NK-92 (cell line): Measurements from ENCODE around the gene ZFAND5.

ENCODE experiments used
- DNase-seq: peaks from one replicate; lab custom pipeline; 2025; ENCODE audit not compliant: unreplicated experiment; lab: John Stamatoyannopoulos, UW

The ZFAND5 gene

GRCh38 chr9:72327631-72328030 lies 37.4 kb downstream of the ZFAND5 start:
- DNase-seq = no peak

DNA sequence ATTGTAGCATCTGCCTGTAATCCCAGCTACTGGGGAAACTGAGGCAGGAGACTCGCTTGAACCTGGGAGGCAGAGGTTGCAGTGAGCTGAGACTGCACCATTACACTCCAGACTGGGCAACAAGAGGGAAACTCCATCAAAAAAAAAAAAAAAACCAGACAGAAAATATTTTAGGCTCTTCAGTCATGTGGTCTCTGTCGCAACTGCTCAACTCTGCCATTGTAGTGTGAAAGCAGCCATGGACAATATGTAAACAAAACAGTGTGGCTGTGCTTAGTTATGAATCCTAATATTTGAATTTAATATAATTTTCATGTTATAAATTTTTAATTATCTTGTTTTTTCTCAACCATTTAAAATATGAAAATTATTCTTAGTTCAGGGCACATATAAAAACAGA lies 38.4 kb downstream of the ZFAND5 start:
- no peak for DNase-seq

- DNase-seq = no peak
Observed at GRCh38 chr9:72324974-72325373, 40.0 kb downstream of the ZFAND5 start.

DNA sequence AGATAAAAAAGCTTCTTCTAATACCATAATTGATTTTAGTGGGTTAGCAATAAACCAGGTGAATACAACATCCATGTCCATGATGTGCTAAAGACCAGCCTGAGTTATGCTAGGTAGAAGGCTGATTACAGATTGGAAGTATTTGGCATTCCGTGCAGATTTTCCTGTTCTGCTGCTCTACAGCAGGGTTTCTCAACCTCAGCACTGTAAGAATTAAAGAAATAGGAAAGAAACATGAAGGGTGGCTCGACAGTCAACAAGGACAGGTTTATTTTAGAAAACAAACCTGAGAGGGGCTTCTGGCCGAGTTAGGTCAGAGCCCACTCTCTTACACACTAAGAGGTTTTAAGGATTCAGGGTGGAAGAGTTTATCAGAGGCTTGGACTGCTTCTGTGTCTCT lies 42.3 kb downstream of the ZFAND5 start:
- DNase-seq = no peak

DNA sequence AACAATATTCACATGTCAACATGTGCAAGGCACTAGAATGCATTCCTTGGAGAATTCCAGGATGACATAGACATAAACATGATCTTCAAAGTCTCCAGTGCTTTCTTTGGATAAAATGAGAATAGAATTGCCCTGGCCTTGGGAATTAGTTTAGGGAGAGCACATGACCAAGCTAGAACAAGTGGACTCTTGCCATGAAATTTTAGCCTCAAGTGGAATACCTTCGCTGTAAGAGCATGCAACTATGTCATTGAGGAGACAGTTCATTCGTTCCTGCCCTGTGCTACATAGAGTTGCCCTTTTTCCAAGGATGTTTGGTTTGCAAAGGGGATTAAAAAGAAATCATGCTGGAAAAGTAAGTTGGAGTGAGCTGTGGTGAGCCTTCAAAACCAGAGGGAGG lies 42.7 kb downstream of the ZFAND5 start:
- no peak for DNase-seq

DNA sequence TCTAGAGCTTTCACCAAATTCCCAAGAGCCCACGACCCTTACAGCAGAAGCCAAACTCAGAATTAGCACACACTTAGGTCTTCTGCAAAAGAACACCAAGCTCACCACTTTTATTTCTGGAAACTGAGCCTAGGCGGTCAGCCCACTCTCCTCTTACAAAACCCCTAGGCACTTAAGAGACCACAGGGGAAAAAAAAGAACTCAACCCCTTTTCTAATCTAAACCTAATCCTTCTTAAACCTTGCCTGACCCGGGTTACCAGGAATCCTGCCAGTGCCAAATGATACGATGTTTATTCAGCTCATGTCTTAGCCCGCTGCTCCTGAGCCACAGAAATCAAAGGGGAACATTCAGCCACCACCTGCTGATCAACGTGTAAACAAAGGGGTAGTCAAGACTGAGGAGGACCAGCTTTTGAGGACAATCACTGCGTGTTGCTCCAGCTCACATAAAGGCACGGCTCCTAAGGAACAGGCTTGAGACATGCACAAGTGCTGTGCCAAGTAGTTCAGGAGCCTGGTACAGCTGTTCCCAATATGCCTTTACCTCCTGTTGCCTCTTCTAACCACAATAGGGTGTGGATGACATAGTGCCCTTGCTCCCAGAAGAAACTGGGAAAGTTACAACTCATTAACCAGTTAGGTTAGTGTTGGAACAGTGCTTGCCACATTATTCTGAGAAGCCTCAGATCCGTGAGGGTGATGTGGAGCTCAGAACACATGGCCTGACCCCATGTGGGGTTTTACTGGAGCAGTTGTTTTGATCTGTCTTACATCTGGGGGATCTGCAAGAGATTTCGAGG lies 49.3 kb downstream of the ZFAND5 start:
- no peak for DNase-seq

DNA sequence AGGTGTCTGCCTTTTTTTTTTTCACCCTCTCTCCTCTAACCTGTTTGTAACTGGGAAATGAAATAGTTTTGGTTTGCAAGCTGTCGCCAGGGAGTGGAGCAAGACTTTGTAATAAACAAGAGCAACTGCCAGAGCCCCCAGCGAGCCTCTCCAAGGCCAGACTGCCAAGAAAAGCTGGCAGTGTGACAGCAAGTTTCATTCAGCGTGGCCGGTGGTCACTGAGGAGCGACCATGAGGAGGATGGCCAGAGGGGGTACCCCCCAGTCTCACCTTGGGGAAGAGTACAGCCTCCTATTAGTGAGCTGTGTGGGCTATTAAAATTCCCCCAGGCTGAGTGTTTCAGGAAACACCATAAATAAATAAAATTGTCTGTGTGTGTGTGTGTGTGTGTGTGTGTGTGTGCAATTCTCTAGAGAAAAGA lies 49.9 kb downstream of the ZFAND5 start:
- no peak for DNase-seq

GRCh38 chr9:72313507-72313906 lies 51.5 kb downstream of the ZFAND5 start:
- no peak for DNase-seq

GRCh38 chr9:72312386-72312987 lies 52.5 kb downstream of the ZFAND5 start:
- no peak for DNase-seq

DNA sequence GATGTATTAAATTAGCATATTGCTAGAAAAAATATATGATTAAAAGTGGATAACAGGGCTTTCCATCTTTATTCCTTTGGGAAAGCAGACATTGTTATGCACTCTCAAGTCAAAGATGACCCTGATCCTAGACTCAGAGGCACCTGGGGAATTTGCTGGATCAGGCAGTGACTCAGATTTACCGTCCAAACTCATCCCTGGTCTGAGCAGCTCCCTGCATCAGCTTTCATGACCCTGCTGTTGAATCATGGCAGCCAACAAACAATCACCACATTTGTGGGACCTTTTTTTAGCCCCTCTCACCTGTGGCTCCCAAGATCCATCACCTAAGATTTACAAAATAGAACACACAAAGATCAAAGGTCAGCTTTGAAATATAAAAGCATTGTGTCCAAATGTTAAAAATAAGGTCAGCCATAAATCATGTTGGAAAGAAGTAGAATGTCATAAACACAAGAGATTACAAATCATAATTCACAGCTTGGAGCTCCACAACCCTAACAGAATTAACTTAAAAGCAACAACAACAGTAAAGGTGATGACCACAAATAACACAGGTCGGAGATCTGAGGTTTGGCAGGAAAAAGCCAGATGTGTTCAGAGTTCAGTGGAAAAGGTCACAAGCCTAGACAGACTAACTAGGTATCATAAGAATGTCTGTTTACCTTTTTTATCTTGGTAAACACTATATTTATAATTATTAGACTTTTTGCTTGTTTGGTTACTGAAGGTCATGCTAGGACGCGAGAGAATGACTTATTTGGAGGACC lies 55.5 kb downstream of the ZFAND5 start:
- no peak for DNase-seq

- DNase-seq = no peak
Observed at GRCh38 chr9:72306761-72307160, 58.2 kb downstream of the ZFAND5 start.

- DNase-seq = no peak
Observed at GRCh38 chr9:72305707-72306106, 59.3 kb downstream of the ZFAND5 start.

- DNase-seq = no peak
Observed at GRCh38 chr9:72305102-72305546, 59.9 kb downstream of the ZFAND5 start.

DNA sequence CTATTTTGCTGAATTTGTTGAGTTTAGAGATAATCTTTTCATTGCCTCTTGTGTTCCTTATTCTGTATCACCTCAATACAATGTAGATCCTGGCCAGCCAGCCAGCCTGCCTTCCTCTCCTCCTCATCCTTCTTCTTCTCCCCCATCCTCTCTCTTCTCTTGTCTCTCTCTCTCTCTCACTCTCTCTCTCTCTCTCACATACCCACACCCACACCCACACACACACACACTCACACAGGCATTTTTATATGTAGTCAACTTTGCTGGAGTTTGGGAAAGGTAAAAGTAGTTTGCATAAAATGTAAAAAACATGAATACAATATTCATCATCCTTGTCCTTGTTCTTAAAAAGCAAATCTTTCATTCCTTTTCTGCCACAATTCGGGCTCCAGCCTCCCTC lies 60.5 kb downstream of the ZFAND5 start:
- no peak for DNase-seq
